Panc1 (cell line): ENCODE results near the gene CACNA2D4. TPM values are rescaled to one million over a fixed set of nuclear protein-coding genes. Genes with fewer than 3 reads are reported as not detected.

Experiments
- ATAC-seq: fragments of 200-7000 bp; cut with Tn5 transposase; 2 replicates; pipeline ENCODE4 v1.9.1; 2020; ENCODE audit warnings: mild to moderate bottlenecking, moderate library complexity
- BruUV-seq: library from RNA; stranded (reverse); fragments of 400-500 nt; replicated peaks from 2 replicates; lab custom pipeline; 2021; lab: Mats Ljungman, UMichigan
- CTCF ChIA-PET: fragments of 300-600 bp; sonication (Branson Sonifier 250); formaldehyde crosslinking; loops from one replicate; lab custom pipeline; 2022; ENCODE audit warnings: antibody characterized with exemption; lab: Charles Lee
- POLR2A ChIA-PET: fragments of 300-600 bp; sonication (Branson Sonifier 250); formaldehyde crosslinking; loops from one replicate; lab custom pipeline; 2022; ENCODE audit warnings: antibody characterized with exemption; lab: Charles Lee
- DNase-seq: peaks from one replicate; pipeline ENCODE4 v3.0.0-alpha.2; 2010; ENCODE audit warnings: low read depth, low spot score
- H3K27ac ChIP-seq: 2 replicates; pipeline ENCODE4 v1.5.1; 2011; ENCODE audit warnings: mild to moderate bottlenecking, low read length, inconsistent platforms
- H3K27me3 ChIP-seq: fragments of 200-500 bp; sonication (Bioruptor generic); 2 replicates; pipeline ENCODE4 v1.6.0; 2014; ENCODE audit warnings: low read length, inconsistent platforms; ENCODE audit not compliant: control insufficient read depth, insufficient read depth
- H3K36me3 ChIP-seq: fragments of 200-500 bp; sonication (Bioruptor generic); 2 replicates; pipeline ENCODE4 v1.5.1; 2014; ENCODE audit warnings: inconsistent platforms, mild to moderate bottlenecking, low read length, moderate library complexity; ENCODE audit not compliant: control insufficient read depth, insufficient read depth
- H3K4me1 ChIP-seq: 2 replicates; pipeline ENCODE4 v1.5.1; 2011; ENCODE audit warnings: inconsistent platforms, mild to moderate bottlenecking, low read length, moderate library complexity; ENCODE audit not compliant: control insufficient read depth, insufficient read depth
- H3K4me3 ChIP-seq, 2 experiments: 2 replicates each; pipeline ENCODE4 v1.5.1; 2011 to 2012; ENCODE audit warnings: low read depth in 2 of 2, low read length in 2 of 2, mild to moderate bottlenecking in 2 of 2, inconsistent platforms in 1 of 2, moderate library complexity in 1 of 2
- H3K9me3 ChIP-seq: fragments of 200-500 bp; sonication (Bioruptor generic); 2 replicates; pipeline ENCODE4 v1.5.1; 2014; ENCODE audit warnings: low read depth, mild to moderate bottlenecking, inconsistent platforms, low read length, moderate library complexity; ENCODE audit not compliant: control insufficient read depth, insufficient read depth
- CTCF ChIP-seq: fragments of 450-650 bp; IDR thresholded peaks from 2 replicates; pipeline ENCODE4 v1.5.1; 2017; ENCODE audit warnings: mild to moderate bottlenecking
- POLR2AphosphoS5 ChIP-seq: IDR thresholded peaks from 2 replicates; pipeline ENCODE4 v1.6.1; 2012; ENCODE audit warnings: mild to moderate bottlenecking, low read depth, low read length, moderate library complexity
- REST ChIP-seq, 2 experiments: IDR thresholded peaks; 2 replicates each; pipeline ENCODE4 v1.6.1; 2011 to 2012; ENCODE audit warnings: low read depth in 2 of 2, control low read depth in 1 of 2, low read length in 1 of 2, mild to moderate bottlenecking in 1 of 2, moderate library complexity in 1 of 2; ENCODE audit not compliant: insufficient read depth in 1 of 2
- SIN3A ChIP-seq: IDR thresholded peaks from 2 replicates; pipeline ENCODE4 v1.6.1; 2012; ENCODE audit warnings: low read depth, mild to moderate bottlenecking, low read length, moderate library complexity, borderline replicate concordance; ENCODE audit not compliant: insufficient read depth
- TCF7L2 ChIP-seq: IDR thresholded peaks from 2 replicates; pipeline ENCODE4 v1.6.1; 2011; ENCODE audit warnings: mild to moderate bottlenecking, low read depth, low read length, inconsistent platforms
- in situ Hi-C: cut with HindIII; loops from 2 replicates; pipeline ENCODE4 v1.10.0; 2016; ENCODE audit warnings: low sequenced_read_pairs, low pct_unique_long_range_greater_than_20kb
- intact Hi-C: fragments of 100-400 bp; cut with micrococcal nuclease; formaldehyde crosslinking; loops from one replicate; pipeline ENCODE4 v1.10.0; 2022; ENCODE audit not compliant: unreplicated experiment
- total RNA-seq: library from RNA; stranded (reverse); gene quantifications from one replicate; pipeline ENCODE4 v1.2.1, GENCODE V29; 2021; ENCODE audit not compliant: unreplicated experiment

The CACNA2D4 gene
- total RNA-seq, 1 experiment from 2014 or later: 0.15 TPM

- Histone ChIP-seq H3K27me3 (no peaks in the 10 kb centered on the region), H3K4me3 (no peak overlapping the region), H3K4me1 (no peaks in the 10 kb centered on the region), H3K27ac (no peak overlapping the region), H3K36me3 (no peaks in the 10 kb centered on the region), H3K9me3 (no peaks in the 10 kb centered on the region)
- in situ Hi-C loops: no loop called here
- TF ChIP-seq SIN3A (no peak), CTCF (no peak), REST (IDR thresholded peaks at IDR 0.05; ENCODE audit: insufficient read depth in 1 of 2, low read depth in 2 of 2, low read length in 1 of 2) (no peak), POLR2AphosphoS5 (no peak), TCF7L2 (no peak)
- no TSS peak for BruUV-seq
- intact Hi-C loops: no loop called here
- no peak for DNase-seq
- ATAC-seq: no peak
- CTCF ChIA-PET: no interaction called here
- POLR2A ChIA-PET: interaction anchor here (0.6 kb wide), 1 partner anchor 983 kb away, joined by 10 read pairs; no protein-coding TSS in a partner anchor
These were observed 107.0 kb downstream of the CACNA2D4 start for GRCh38 chr12:1811281-1811947.

- CTCF ChIA-PET: no interaction called here
- in situ Hi-C loops (no loop called here), intact Hi-C loops (no loop called here)
- DNase-seq (no peak), ATAC-seq (no peak)
- H3K27me3 ChIP-seq: no peaks in the 10 kb centered on the region
- POLR2A ChIA-PET: no interaction called here
- TF ChIP-seq POLR2AphosphoS5 (no peak), SIN3A (no peak), CTCF (no peak), TCF7L2 (no peak), REST (IDR thresholded peaks at IDR 0.05; ENCODE audit: insufficient read depth in 1 of 2, low read depth in 2 of 2, low read length in 1 of 2) (no peak)
- no peaks in the 10 kb centered on the region for H3K4me1 ChIP-seq
- no TSS peak for BruUV-seq
- H3K36me3 ChIP-seq: no peaks in the 10 kb centered on the region
- H3K9me3 ChIP-seq: no peaks in the 10 kb centered on the region
- H3K27ac ChIP-seq: no peak overlapping the region
- H3K4me3 ChIP-seq: no peak overlapping the region
These were observed 107.5 kb downstream of the CACNA2D4 start for GRCh38 chr12:1810931-1811280.
